ENCODE data around the gene XYLT1. TPM values are rescaled to one million over a fixed set of nuclear protein-coding genes. Genes with fewer than 3 reads are reported as not detected.

The XYLT1 gene
- total RNA-seq, 3 donors from 2014 or later (not counting 1 experiment from before 2014, with no cell fraction given) = 40.9 to 55.5 (median 43.8) TPM

- Histone ChIP-seq H3K36me3 (ENCODE audit: control insufficient read depth, insufficient read depth, low read length) (no peaks in the 10 kb centered on the region), H3K4me3 (ENCODE audit: low read length) (no peak overlapping the region), H3K27me3 (ENCODE audit: control insufficient read depth, insufficient read depth, low read length) (no peaks in the 10 kb centered on the region), H3K27ac (ENCODE audit: low read length) (no peak overlapping the region), H3K9me3 (ENCODE audit: control insufficient read depth, insufficient read depth, low read length) (no peaks in the 10 kb centered on the region), H3K4me1 (ENCODE audit: control insufficient read depth, insufficient read depth, low read length) (peaks cover 13% of the 10 kb centered on the region)
- no peak overlapping the region for H3K4me3 Mint-ChIP-seq
- no peaks in the 10 kb centered on the region for H3K27me3 Mint-ChIP-seq (ENCODE audit: low read depth in 2 of 2)
- intact Hi-C loops (cut with micrococcal nuclease) = loop anchor here (5.0 kb wide), 1 partner anchor 43 kb away; no protein-coding TSS in a partner anchor
- no peaks in the 10 kb centered on the region for H3K36me3 Mint-ChIP-seq
- H3K9me3 Mint-ChIP-seq = no peaks in the 10 kb centered on the region
- DNase-seq (no peak), ATAC-seq (no peak)
- no peak overlapping the region for H3K27ac Mint-ChIP-seq
- peaks cover 59 to 77% of the 10 kb centered on the region in 2 donors for H3K4me1 Mint-ChIP-seq
- no peak for TF ChIP-seq CTCF (IDR thresholded peaks at IDR 0.05)
- 95% methylated on average over 4 of the region's 4 CpGs for WGBS (ENCODE audit: insufficient coverage)
Measured at GRCh38 chr16:17389384-17389783, 81.4 kb downstream of the XYLT1 start.

GRCh38 chr16:17387256-17387655, 83.5 kb downstream of the XYLT1 start:
- Mint-ChIP-seq H3K27me3 (ENCODE audit: low read depth in 2 of 2) (no peaks in the 10 kb centered on the region), H3K9me3 (no peaks in the 10 kb centered on the region), H3K36me3 (no peaks in the 10 kb centered on the region), H3K4me3 (no peak overlapping the region), H3K27ac (no peak overlapping the region), H3K4me1 (peaks cover 64 to 81% of the 10 kb centered on the region in 2 donors)
- no peaks in the 10 kb centered on the region for H3K9me3 ChIP-seq (ENCODE audit: control insufficient read depth, insufficient read depth, low read length)
- H3K36me3 ChIP-seq (ENCODE audit: control insufficient read depth, insufficient read depth, low read length) = no peaks in the 10 kb centered on the region
- DNase-seq (no peak), ATAC-seq (no peak)
- no peaks in the 10 kb centered on the region for H3K27me3 ChIP-seq (ENCODE audit: control insufficient read depth, insufficient read depth, low read length)
- whole genome bisulfite sequencing (ENCODE audit: insufficient coverage) = 97% methylated on average over 4 of the region's 4 CpGs
- intact Hi-C loops (cut with micrococcal nuclease) = loop anchor here (5.0 kb wide), 1 partner anchor 45 kb away; no protein-coding TSS in a partner anchor
- H3K4me1 ChIP-seq (ENCODE audit: control insufficient read depth, insufficient read depth, low read length) = peaks cover 28% of the 10 kb centered on the region
- H3K27ac ChIP-seq (ENCODE audit: low read length) = no peak overlapping the region
- no peak for TF ChIP-seq CTCF (IDR thresholded peaks at IDR 0.05)
- no peak overlapping the region for H3K4me3 ChIP-seq (ENCODE audit: low read length)

- Mint-ChIP-seq H3K4me3 (no peak overlapping the region), H3K36me3 (no peaks in the 10 kb centered on the region), H3K27me3 (ENCODE audit: low read depth in 2 of 2) (no peaks in the 10 kb centered on the region), H3K9me3 (no peaks in the 10 kb centered on the region), H3K27ac (peak overlapping the region in 1 of 2 donors; percentile 20), H3K4me1 (peaks cover 58 to 76% of the 10 kb centered on the region in 2 donors)
- Histone ChIP-seq H3K27ac (ENCODE audit: low read length) (no peak overlapping the region), H3K27me3 (ENCODE audit: control insufficient read depth, insufficient read depth, low read length) (no peaks in the 10 kb centered on the region), H3K4me1 (ENCODE audit: control insufficient read depth, insufficient read depth, low read length) (peaks cover 33% of the 10 kb centered on the region), H3K4me3 (ENCODE audit: low read length) (no peak overlapping the region), H3K9me3 (ENCODE audit: control insufficient read depth, insufficient read depth, low read length) (no peaks in the 10 kb centered on the region), H3K36me3 (ENCODE audit: control insufficient read depth, insufficient read depth, low read length) (no peaks in the 10 kb centered on the region)
- 97% methylated on average over 3 of the region's 3 CpGs for WGBS (ENCODE audit: insufficient coverage)
- ATAC-seq (no peak), DNase-seq (no peak)
- no peak for TF ChIP-seq CTCF (IDR thresholded peaks at IDR 0.05)
- intact Hi-C loops (cut with micrococcal nuclease) = loop anchor here (5.0 kb wide), 1 partner anchor 46 kb away; no protein-coding TSS in a partner anchor
Measured at GRCh38 chr16:17386229-17386628, 84.5 kb downstream of the XYLT1 start.

- intact Hi-C loops (cut with micrococcal nuclease) = no loop called here
- peaks cover 37% of the 10 kb centered on the region for H3K4me1 ChIP-seq (ENCODE audit: control insufficient read depth, insufficient read depth, low read length)
- peaks cover 67 to 70% of the 10 kb centered on the region in 2 donors for H3K4me1 Mint-ChIP-seq
Measured at GRCh38 chr16:17384471-17384870, 86.3 kb downstream of the XYLT1 start.

More at GRCh38 chr16:17384471-17384870, 86.3 kb downstream of the XYLT1 start:
- Mint-ChIP-seq H3K36me3 (no peaks in the 10 kb centered on the region), H3K9me3 (no peaks in the 10 kb centered on the region), H3K27ac (no peak overlapping the region), H3K27me3 (ENCODE audit: low read depth in 2 of 2) (no peaks in the 10 kb centered on the region), H3K4me3 (no peak overlapping the region)
- H3K9me3 ChIP-seq (ENCODE audit: control insufficient read depth, insufficient read depth, low read length) = no peaks in the 10 kb centered on the region
- no peak overlapping the region for H3K27ac ChIP-seq (ENCODE audit: low read length)
- no peak for ATAC-seq
- WGBS (ENCODE audit: insufficient coverage) = 87% methylated on average over 5 of the region's 5 CpGs
- no peak for DNase-seq
- no peaks in the 10 kb centered on the region for H3K36me3 ChIP-seq (ENCODE audit: control insufficient read depth, insufficient read depth, low read length)
- H3K4me3 ChIP-seq (ENCODE audit: low read length) = no peak overlapping the region
- no peak for TF ChIP-seq CTCF (IDR thresholded peaks at IDR 0.05)
- H3K27me3 ChIP-seq (ENCODE audit: control insufficient read depth, insufficient read depth, low read length) = no peaks in the 10 kb centered on the region

All from natural killer cell (primary cell).